ENCODE measurements around the gene CD180. TPM values are rescaled to one million over a fixed set of nuclear protein-coding genes. Genes with fewer than 3 reads are reported as not detected.

Gene CD180
- total RNA-seq, 1 donor from 2014 or later: not detected

- Mint-ChIP-seq H3K9me3 (ENCODE audit: low read depth) (peaks cover 2% of the 10 kb centered on the region), H3K27me3 (ENCODE audit: low read depth) (no peaks in the 10 kb centered on the region), H3K4me3 (ENCODE audit: unreplicated experiment) (peak overlapping the region; percentile 47), H3K4me1 (ENCODE audit: low read depth) (peaks cover 21% of the 10 kb centered on the region), H3K27ac (ENCODE audit: unreplicated experiment) (peak overlapping the region; percentile 76), H3K36me3 (ENCODE audit: low read depth) (no peaks in the 10 kb centered on the region)
- no peak for TF ChIP-seq CTCF (IDR thresholded peaks at IDR 0.05)
- DNase-seq (ENCODE audit: low spot score): no peak
Observed at GRCh38 chr5:67182301-67182790, 14.3 kb downstream of the CD180 start.

- no peak for TF ChIP-seq CTCF (IDR thresholded peaks at IDR 0.05)
- no peak overlapping the region for H3K27ac Mint-ChIP-seq (ENCODE audit: unreplicated experiment)
- peaks cover 7% of the 10 kb centered on the region for H3K9me3 Mint-ChIP-seq (ENCODE audit: low read depth)
- no peaks in the 10 kb centered on the region for H3K27me3 Mint-ChIP-seq (ENCODE audit: low read depth)
- H3K36me3 Mint-ChIP-seq (ENCODE audit: low read depth): peaks cover 2% of the 10 kb centered on the region
- peaks cover 16% of the 10 kb centered on the region for H3K4me1 Mint-ChIP-seq (ENCODE audit: low read depth)
- no peak for DNase-seq (ENCODE audit: low spot score)
- H3K4me3 Mint-ChIP-seq (ENCODE audit: unreplicated experiment): no peak overlapping the region
Observed at GRCh38 chr5:67181648-67182221, 14.9 kb downstream of the CD180 start.

GRCh38 chr5:67179697-67180361 lies 16.8 kb downstream of the CD180 start:
- Mint-ChIP-seq H3K4me3 (ENCODE audit: unreplicated experiment) (no peak overlapping the region), H3K36me3 (ENCODE audit: low read depth) (peaks cover 2% of the 10 kb centered on the region), H3K9me3 (ENCODE audit: low read depth) (peaks cover 7% of the 10 kb centered on the region), H3K4me1 (ENCODE audit: low read depth) (peaks cover 16% of the 10 kb centered on the region), H3K27ac (ENCODE audit: unreplicated experiment) (no peak overlapping the region), H3K27me3 (ENCODE audit: low read depth) (no peaks in the 10 kb centered on the region)
- DNase-seq (ENCODE audit: low spot score): no peak
- no peak for TF ChIP-seq CTCF (IDR thresholded peaks at IDR 0.05)

GRCh38 chr5:67178966-67179365 lies 17.6 kb downstream of the CD180 start:
- no peak overlapping the region for H3K27ac Mint-ChIP-seq (ENCODE audit: unreplicated experiment)
- TF ChIP-seq CTCF (IDR thresholded peaks at IDR 0.05): no peak
- H3K27me3 Mint-ChIP-seq (ENCODE audit: low read depth): no peaks in the 10 kb centered on the region
- peaks cover 7% of the 10 kb centered on the region for H3K9me3 Mint-ChIP-seq (ENCODE audit: low read depth)
- no peak overlapping the region for H3K4me3 Mint-ChIP-seq (ENCODE audit: unreplicated experiment)
- peaks cover 16% of the 10 kb centered on the region for H3K4me1 Mint-ChIP-seq (ENCODE audit: low read depth)
- DNase-seq (ENCODE audit: low spot score): no peak
- peaks cover 2% of the 10 kb centered on the region for H3K36me3 Mint-ChIP-seq (ENCODE audit: low read depth)

GRCh38 chr5:67178085-67178484 lies 18.5 kb downstream of the CD180 start:
- no peaks in the 10 kb centered on the region for H3K27me3 Mint-ChIP-seq (ENCODE audit: low read depth)
- peaks cover 2% of the 10 kb centered on the region for H3K36me3 Mint-ChIP-seq (ENCODE audit: low read depth)

More at GRCh38 chr5:67178085-67178484, 18.5 kb downstream of the CD180 start:
- Mint-ChIP-seq H3K4me1 (ENCODE audit: low read depth) (peaks cover 14% of the 10 kb centered on the region), H3K4me3 (ENCODE audit: unreplicated experiment) (no peak overlapping the region), H3K27ac (ENCODE audit: unreplicated experiment) (no peak overlapping the region), H3K9me3 (ENCODE audit: low read depth) (peaks cover 7% of the 10 kb centered on the region)
- no peak for DNase-seq (ENCODE audit: low spot score)
- no peak for TF ChIP-seq CTCF (IDR thresholded peaks at IDR 0.05)
